Effector memory CD8-positive, alpha-beta T cell (primary cell): ENCODE results near the gene TMEM217.
"Not testable (repeated sequence)": the region's sequence is repeated elsewhere in the genome, so short reads cannot be mapped to it uniquely, and the experiment has no call there.

ENCODE experiments used
- ATAC-seq: fragments of 150-1000 bp; cut with Tn5 transposase; replicated peaks from 2 replicates; pipeline ENCODE4 v1.10.0; 2021; ENCODE audit warnings: mild to moderate bottlenecking, moderate library complexity
- DNase-seq, 3 experiments: peaks; one replicate each; pipeline ENCODE4 v3.0.0; 2021
- H3K27ac Mint-ChIP-seq, 2 donors: one replicate each; pipeline ENCODE4 v1.8.0; 2022; ENCODE audit warnings: mild to moderate bottlenecking in 2 of 2, mixed read lengths in 2 of 2, moderate library complexity in 2 of 2
- H3K27me3 Mint-ChIP-seq, 2 donors: one replicate each; pipeline ENCODE4 v1.8.0; 2022; ENCODE audit warnings: mixed read lengths in 2 of 2
- H3K36me3 Mint-ChIP-seq: one replicate; pipeline ENCODE4 v1.8.0; 2022; ENCODE audit warnings: mild to moderate bottlenecking, moderate library complexity, mixed read lengths; ENCODE audit not compliant: insufficient read depth
- H3K4me1 Mint-ChIP-seq, 2 donors: one replicate each; pipeline ENCODE4 v1.8.0; 2022; ENCODE audit warnings: low read depth in 2 of 2, mixed read lengths in 2 of 2
- H3K4me3 Mint-ChIP-seq, 2 donors: one replicate each; pipeline ENCODE4 v1.8.0; 2022; ENCODE audit warnings: mild to moderate bottlenecking in 2 of 2, mixed read lengths in 2 of 2, moderate library complexity in 2 of 2
- H3K9me3 Mint-ChIP-seq, 2 donors: one replicate each; pipeline ENCODE4 v1.8.0; 2022; ENCODE audit warnings: mixed read lengths in 2 of 2
- total RNA-seq, 9 experiments: gene quantifications; one replicate each; lab custom pipeline; 2026; lab: John Stamatoyannopoulos, UW

TMEM217 gene
- total RNA-seq = 0 to 3.5 (median 0.95) reads per million in 9 experiments

DNA sequence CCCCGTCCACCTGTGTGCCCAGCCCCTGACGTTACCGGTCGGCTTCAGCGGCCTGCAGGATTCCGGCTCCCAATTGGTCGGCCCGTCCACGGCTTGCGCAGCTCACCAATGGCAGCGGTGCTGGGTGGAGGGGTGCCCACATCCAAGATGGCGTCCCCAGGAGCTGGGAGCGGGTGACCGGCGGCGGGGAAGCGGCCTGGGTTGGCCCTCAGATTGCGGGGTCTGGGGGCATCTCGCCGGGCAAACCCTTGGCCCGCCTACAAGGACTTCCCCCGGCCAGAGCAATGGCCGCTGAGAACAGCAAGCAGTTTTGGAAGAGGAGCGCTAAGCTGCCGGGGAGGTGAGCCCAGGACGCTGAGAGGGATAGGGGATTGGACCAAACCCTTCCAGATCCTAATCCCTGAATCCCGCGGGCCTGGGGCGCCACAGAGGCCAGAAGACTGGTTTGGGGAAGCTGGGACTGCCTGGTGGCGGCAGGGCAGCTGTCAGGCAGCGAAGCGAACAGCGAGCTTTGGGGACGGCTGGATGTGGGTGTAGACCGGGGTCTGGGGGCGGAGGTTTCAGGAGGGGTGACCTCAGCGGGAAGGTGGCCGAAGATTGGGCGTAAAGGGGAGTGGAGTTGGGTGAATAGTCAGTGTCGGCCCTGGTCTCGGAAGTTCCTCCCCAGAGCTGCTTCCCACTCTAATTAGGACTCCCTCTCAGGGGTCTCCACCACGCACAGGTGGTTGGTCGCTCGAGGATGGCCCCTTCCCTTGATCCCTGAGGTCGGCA lies at the start of gene TMEM217, which contains the start of gene TBC1D22B:
TMEM217 (minus strand) TSS at position 511 of the 771 bp plus-strand sequence. CDS start 39,114 bp downstream, outside the sequence.
TBC1D22B (plus strand) TSS at position 139 of the 771 bp plus-strand sequence; CDS start at position 285, 146 bp downstream.
- ATAC-seq (peak; percentile 98), DNase-seq (peak; percentile 91 to 93 (median 93))
- Mint-ChIP-seq H3K27ac (peak within 1 kb of the TSS; percentile 98 to 99), H3K9me3 (no peaks in the 10 kb centered on the region), H3K27me3 (peaks cover 0 to 6% of the 10 kb centered on the region in 2 donors), H3K4me1 (peaks cover 24 to 43% of the 10 kb centered on the region in 2 donors), H3K4me3 (peak within 1 kb of the TSS; percentile 95 to 97), H3K36me3 (peaks cover 7% of the 10 kb centered on the region)

- H3K27me3 Mint-ChIP-seq, H3K27ac Mint-ChIP-seq, DNase-seq, H3K9me3 Mint-ChIP-seq, H3K4me1 Mint-ChIP-seq, H3K4me3 Mint-ChIP-seq, ATAC-seq: not testable (repeated sequence)
- peaks cover 22% of the 10 kb centered on the region for H3K36me3 Mint-ChIP-seq
Observed at GRCh38 chr6:37307484-37307883, 49.5 kb upstream of the TMEM217 start.

DNA sequence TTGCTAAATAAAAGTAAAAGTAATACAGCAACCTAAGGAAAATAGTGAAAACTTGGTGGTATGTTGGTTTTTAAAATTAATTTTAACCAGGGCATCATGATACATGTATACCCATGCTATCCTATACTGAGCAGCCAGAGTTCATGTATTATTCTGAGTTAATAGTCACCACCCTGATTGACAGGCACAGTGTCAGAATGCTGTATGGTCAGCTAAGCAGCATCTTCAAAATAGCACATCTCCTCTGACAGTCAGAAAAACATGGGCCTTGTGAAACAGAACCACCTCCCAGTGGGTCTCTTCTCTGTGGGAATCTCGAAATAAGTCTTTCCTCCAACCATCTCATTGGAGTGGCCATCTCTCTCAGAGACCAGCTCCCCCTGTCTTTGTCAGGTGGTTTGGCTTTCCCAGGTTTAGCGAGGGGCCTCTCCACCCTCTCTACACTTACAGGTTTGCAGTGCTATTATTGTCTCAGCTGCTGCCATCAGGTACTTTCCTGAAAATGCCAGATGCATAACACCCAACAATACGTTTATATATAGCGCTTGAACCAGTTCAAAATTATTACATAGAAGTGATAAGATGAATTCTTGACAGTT lies 48.8 kb upstream of the TMEM217 start:
- no peak overlapping the region for H3K4me3 Mint-ChIP-seq
- H3K27ac Mint-ChIP-seq = no peak overlapping the region
- DNase-seq = no peak
- no peaks in the 10 kb centered on the region for H3K9me3 Mint-ChIP-seq
- no peaks in the 10 kb centered on the region for H3K27me3 Mint-ChIP-seq
- peaks cover 22% of the 10 kb centered on the region for H3K36me3 Mint-ChIP-seq
- no peaks in the 10 kb centered on the region for H3K4me1 Mint-ChIP-seq
- ATAC-seq = no peak

- Mint-ChIP-seq H3K27me3 (no peaks in the 10 kb centered on the region), H3K36me3 (peaks cover 19% of the 10 kb centered on the region), H3K4me3 (no peak overlapping the region), H3K4me1 (no peaks in the 10 kb centered on the region), H3K9me3 (no peaks in the 10 kb centered on the region), H3K27ac (peak overlapping the region in 1 of 2 donors; percentile 51)
- DNase-seq (no peak), ATAC-seq (no peak)
Observed at GRCh38 chr6:37305841-37306425, 48.0 kb upstream of the TMEM217 start.

GRCh38 chr6:37304766-37305165 lies 46.8 kb upstream of the TMEM217 start:
- ATAC-seq = no peak
- H3K27ac Mint-ChIP-seq = no peak overlapping the region
- DNase-seq = no peak

DNA sequence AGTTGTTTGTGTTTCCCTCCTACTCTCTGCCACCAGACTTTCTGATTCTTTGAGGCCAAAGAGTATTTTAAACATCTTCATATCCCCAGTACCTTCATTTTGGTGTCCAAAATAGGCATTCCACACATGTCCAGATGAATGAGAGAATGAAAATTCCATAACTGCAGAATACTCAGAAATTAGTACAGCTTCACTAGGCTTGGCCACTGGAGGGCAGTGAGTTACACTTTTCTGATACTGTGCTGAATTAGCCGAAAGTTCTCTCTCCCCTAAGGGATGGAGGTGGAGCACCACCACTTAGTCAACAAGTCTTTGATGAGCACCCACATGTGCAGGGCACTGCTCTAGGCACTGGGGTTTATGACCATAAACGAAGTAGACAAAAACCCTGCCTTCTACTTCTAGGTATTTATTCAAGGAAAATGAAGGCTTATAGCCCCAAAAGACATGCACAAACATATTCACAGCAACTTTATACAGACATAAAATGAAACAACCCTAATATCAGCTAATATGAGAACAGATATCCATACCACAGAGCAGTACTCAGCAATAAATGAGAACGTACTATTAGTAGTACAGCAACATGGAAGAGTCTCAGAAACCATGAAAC lies 46.1 kb upstream of the TMEM217 start:
- Mint-ChIP-seq H3K27ac (peak overlapping the region in 1 of 2 donors; percentile 50), H3K27me3 (no peaks in the 10 kb centered on the region), H3K36me3 (peaks cover 20% of the 10 kb centered on the region), H3K9me3 (no peaks in the 10 kb centered on the region), H3K4me3 (no peak overlapping the region), H3K4me1 (no peaks in the 10 kb centered on the region)
- no peak for ATAC-seq
- no peak for DNase-seq

More at GRCh38 chr6:37304766-37305165, 46.8 kb upstream of the TMEM217 start:
- no peak overlapping the region for H3K4me3 Mint-ChIP-seq
- no peaks in the 10 kb centered on the region for H3K27me3 Mint-ChIP-seq
- H3K4me1 Mint-ChIP-seq = no peaks in the 10 kb centered on the region
- no peaks in the 10 kb centered on the region for H3K9me3 Mint-ChIP-seq
- peaks cover 19% of the 10 kb centered on the region for H3K36me3 Mint-ChIP-seq

DNA sequence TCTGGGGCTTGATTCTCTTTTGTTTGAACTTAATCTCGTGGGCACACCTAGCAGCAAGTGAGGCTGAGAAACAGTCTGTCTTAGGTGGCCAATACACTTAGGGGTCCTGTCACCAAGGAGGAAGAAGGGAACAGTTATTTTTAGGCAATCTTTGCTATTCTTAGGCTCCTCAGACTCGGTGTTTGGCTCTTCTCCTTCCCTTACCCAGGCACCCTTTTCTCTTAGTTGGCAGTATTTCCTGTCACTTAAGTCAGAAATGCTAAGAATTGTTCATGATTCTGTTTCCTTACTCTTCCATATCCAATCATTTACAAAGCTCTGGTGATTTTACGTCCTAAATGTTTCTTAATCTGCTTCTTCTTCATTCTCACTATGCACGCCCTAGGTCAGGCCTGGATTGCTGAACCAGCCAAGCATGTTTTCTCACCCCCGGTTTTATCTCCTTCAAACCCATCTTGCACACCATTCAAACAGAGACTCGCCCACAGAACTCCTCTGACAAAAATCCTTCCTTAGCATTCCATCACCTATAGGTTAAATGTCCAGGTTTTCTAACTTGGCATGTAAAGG lies 45.2 kb upstream of the TMEM217 start:
- H3K36me3 Mint-ChIP-seq = peaks cover 25% of the 10 kb centered on the region
- ATAC-seq = no peak
- H3K27ac Mint-ChIP-seq = peak overlapping the region in 1 of 2 donors; percentile 50

GRCh38 chr6:37302086-37302686 lies 44.2 kb upstream of the TMEM217 start:
- Mint-ChIP-seq H3K9me3 (no peaks in the 10 kb centered on the region), H3K27ac (no peak overlapping the region), H3K4me1 (no peaks in the 10 kb centered on the region), H3K4me3 (no peak overlapping the region), H3K27me3 (no peaks in the 10 kb centered on the region), H3K36me3 (peaks cover 29% of the 10 kb centered on the region)
- DNase-seq (no peak), ATAC-seq (no peak)

More for the DNA sequence above, 45.2 kb upstream of the TMEM217 start:
- Mint-ChIP-seq H3K4me3 (no peak overlapping the region), H3K9me3 (no peaks in the 10 kb centered on the region), H3K4me1 (no peaks in the 10 kb centered on the region), H3K27me3 (no peaks in the 10 kb centered on the region)
- no peak for DNase-seq

DNA sequence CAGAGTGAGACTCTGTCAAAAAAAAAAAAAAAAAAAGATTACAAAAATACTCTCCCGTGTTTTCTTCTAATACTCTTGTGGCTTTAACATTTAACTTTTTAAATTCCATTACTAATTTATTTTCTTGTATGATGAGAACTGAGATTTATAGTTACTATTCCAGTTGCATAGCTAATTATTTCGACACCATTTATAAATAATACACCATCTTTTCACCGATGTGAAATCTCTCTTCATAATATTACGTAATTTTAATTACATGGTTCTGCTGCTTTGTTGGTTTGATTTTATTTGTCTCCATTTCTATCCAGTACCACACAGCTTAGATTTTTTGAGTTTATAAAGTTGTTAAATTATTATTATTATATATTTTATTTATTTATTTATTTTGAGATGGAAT lies 42.0 kb upstream of the TMEM217 start:
- Mint-ChIP-seq H3K27me3 (no peaks in the 10 kb centered on the region), H3K9me3 (no peaks in the 10 kb centered on the region), H3K27ac (no peak overlapping the region), H3K4me3 (no peak overlapping the region), H3K36me3 (peaks cover 41% of the 10 kb centered on the region), H3K4me1 (no peaks in the 10 kb centered on the region)
- ATAC-seq (no peak), DNase-seq (no peak)

DNA sequence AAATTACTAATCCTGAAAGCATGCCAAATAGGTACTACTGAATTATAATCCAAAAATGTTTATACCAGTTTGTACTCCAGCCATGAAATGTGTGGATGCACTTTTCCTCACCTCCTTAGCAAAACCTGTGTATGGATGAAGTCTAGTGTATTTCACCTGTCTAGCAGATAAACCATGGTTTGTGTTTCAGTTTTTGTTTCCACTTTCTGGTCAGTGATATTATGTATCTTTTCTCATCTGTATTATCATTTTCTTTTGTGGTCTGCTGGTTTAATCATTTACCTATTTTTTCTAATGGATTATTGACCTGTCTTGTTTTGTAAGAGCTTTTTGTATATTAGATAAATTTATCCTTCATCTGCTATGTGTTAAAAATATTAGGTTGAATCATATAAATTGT lies 41.0 kb upstream of the TMEM217 start:
- ATAC-seq = no peak
- no peaks in the 10 kb centered on the region for H3K27me3 Mint-ChIP-seq
- no peak overlapping the region for H3K27ac Mint-ChIP-seq
- H3K9me3 Mint-ChIP-seq = no peaks in the 10 kb centered on the region
- no peak overlapping the region for H3K4me3 Mint-ChIP-seq
- no peaks in the 10 kb centered on the region for H3K4me1 Mint-ChIP-seq
- H3K36me3 Mint-ChIP-seq = peaks cover 36% of the 10 kb centered on the region
- no peak for DNase-seq

DNA sequence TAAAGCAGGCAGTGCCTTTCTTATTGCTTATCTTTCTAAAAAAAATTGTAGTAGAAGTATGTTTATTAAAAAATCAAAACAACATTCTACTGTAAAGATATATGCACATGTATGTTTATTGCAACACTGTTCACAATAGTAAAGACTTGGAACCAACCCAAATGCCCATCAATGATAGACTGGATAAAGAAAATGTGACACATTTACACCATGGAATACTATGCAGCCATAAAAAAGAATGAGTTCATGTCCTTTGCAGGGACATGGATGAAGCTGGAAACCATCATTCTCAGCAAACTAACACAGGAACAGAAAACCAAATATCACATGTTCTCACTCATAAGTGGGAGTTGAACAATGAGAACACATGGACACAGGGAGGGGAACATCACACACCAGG lies 39.7 kb upstream of the TMEM217 start:
- not testable (repeated sequence) for DNase-seq, H3K4me1 Mint-ChIP-seq, H3K27me3 Mint-ChIP-seq, H3K9me3 Mint-ChIP-seq, H3K4me3 Mint-ChIP-seq, ATAC-seq, H3K27ac Mint-ChIP-seq
- peaks cover 34% of the 10 kb centered on the region for H3K36me3 Mint-ChIP-seq

GRCh38 chr6:37293426-37293825 lies 35.5 kb upstream of the TMEM217 start:
- Mint-ChIP-seq H3K27ac (peak overlapping the region in 1 of 2 donors; percentile 42), H3K4me1 (peaks cover 14 to 20% of the 10 kb centered on the region in 2 donors), H3K27me3 (no peaks in the 10 kb centered on the region), H3K9me3 (no peaks in the 10 kb centered on the region), H3K4me3 (no peak overlapping the region), H3K36me3 (peaks cover 32% of the 10 kb centered on the region)
- DNase-seq (no peak), ATAC-seq (no peak)

DNA sequence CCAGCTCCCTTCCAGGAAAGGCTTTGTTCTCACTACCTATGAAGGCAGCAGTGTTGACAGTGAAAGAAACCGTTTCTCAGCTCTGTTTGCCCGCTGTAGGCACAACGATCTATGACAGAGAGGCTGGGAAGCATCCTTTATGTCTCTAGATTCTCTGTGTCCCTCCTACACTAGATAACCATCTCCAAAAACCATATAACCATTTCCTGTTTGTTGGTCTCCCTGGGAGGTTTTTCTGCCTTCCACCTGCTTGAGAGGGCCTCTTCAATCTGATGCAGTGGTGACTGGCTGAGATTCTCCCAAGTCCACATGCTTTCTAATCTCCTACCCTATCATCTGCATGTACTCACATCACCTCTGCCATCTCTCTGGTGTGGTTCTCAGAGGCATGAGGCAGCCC lies 32.0 kb upstream of the TMEM217 start:
- ATAC-seq = peak; percentile 85
- Mint-ChIP-seq H3K36me3 (peaks cover 30% of the 10 kb centered on the region), H3K4me3 (peak overlapping the region; percentile 3 to 15)

More for the DNA sequence above, 32.0 kb upstream of the TMEM217 start:
- DNase-seq = peak in 1 of 3 experiments; percentile 4
- peaks cover 14 to 23% of the 10 kb centered on the region in 2 donors for H3K4me1 Mint-ChIP-seq
- no peaks in the 10 kb centered on the region for H3K27me3 Mint-ChIP-seq
- H3K9me3 Mint-ChIP-seq = no peaks in the 10 kb centered on the region
- H3K27ac Mint-ChIP-seq = peak overlapping the region; percentile 74 to 75
